GM12873 (cell line): ENCODE results near the gene MGAT1.

Experiments
- CTCF ChIP-seq: IDR thresholded peaks from 2 replicates; pipeline ENCODE4 v1.5.1; 2012; ENCODE audit warnings: low read depth, mild to moderate bottlenecking, moderate library complexity, low read length, control low read depth; ENCODE audit not compliant: insufficient read depth; ENCODE audit errors: missing control alignments

MGAT1 gene

GRCh38 chr5:180802325-180803180 lies at the start of gene MGAT1:
TSS of gene MGAT1 (minus strand) at chr5:180802806. CDS start at chr5:180792971, 9,835 bp downstream.
- TF ChIP-seq CTCF = no peak

GRCh38 chr5:180850434-180851078 lies 48.0 kb upstream of the MGAT1 start:
- no peak for TF ChIP-seq CTCF

GRCh38 chr5:180849827-180850226 lies 47.2 kb upstream of the MGAT1 start:
- no peak for TF ChIP-seq CTCF

GRCh38 chr5:180848878-180849277 lies 46.3 kb upstream of the MGAT1 start:
- TF ChIP-seq CTCF = no peak

- TF ChIP-seq CTCF = no peak
Observed at GRCh38 chr5:180848265-180848664, 45.7 kb upstream of the MGAT1 start.

- TF ChIP-seq CTCF = no peak
Observed at GRCh38 chr5:180847026-180847425, 44.4 kb upstream of the MGAT1 start.

- no peak for TF ChIP-seq CTCF
Observed at GRCh38 chr5:180844858-180845257, 42.3 kb upstream of the MGAT1 start.
